Keratinocyte (primary cell): ENCODE results near the gene UCK2. TPM values are rescaled to one million over a fixed set of nuclear protein-coding genes. Genes with fewer than 3 reads are reported as not detected.

Source experiments
- DNase-seq: peaks from one replicate; pipeline ENCODE4 v3.0.0-alpha.2; 2011; ENCODE audit warnings: low read depth, missing footprints, low spot score
- FAIRE-seq: peaks from 2 replicates; lab custom pipeline; 2011; peaks lifted over from hg19 to GRCh38; lab: Jason Lieb, UNC
- H2AFZ ChIP-seq: 2 replicates; pipeline ENCODE4 v1.6.0; 2012; ENCODE audit warnings: low read length, control low read depth, inconsistent platforms; ENCODE audit not compliant: control insufficient read depth
- H3K27ac ChIP-seq: 2 replicates; pipeline ENCODE4 v1.5.1; 2011; ENCODE audit warnings: low read length; ENCODE audit not compliant: control insufficient read depth, insufficient read depth
- H3K27me3 ChIP-seq: 3 replicates; pipeline ENCODE4 v1.6.0; 2011; ENCODE audit warnings: low read length; ENCODE audit not compliant: control insufficient read depth, insufficient read depth; ENCODE audit errors: extremely low read depth
- H3K36me3 ChIP-seq, 2 experiments: 2 replicates in 1 of 2; 3 replicates in 1 of 2; pipeline ENCODE4 v1.5.1; 2011; ENCODE audit warnings: low read length in 2 of 2, mild to moderate bottlenecking in 1 of 2; ENCODE audit not compliant: control insufficient read depth in 2 of 2, insufficient read depth in 2 of 2; ENCODE audit errors: extremely low read depth in 1 of 2
- H3K4me1 ChIP-seq: 3 replicates; pipeline ENCODE4 v1.5.1; 2011; ENCODE audit warnings: low read length; ENCODE audit not compliant: control insufficient read depth, insufficient read depth; ENCODE audit errors: extremely low read depth
- H3K4me2 ChIP-seq: 3 replicates; pipeline ENCODE4 v1.6.0; 2011; ENCODE audit warnings: low read depth, low read length; ENCODE audit not compliant: control insufficient read depth, insufficient read depth; ENCODE audit errors: extremely low read depth
- H3K4me3 ChIP-seq, 3 experiments: fragments of 200-600 bp in 1 of 3; sonication (generic) in 1 of 3; 2 replicates in 2 of 3; 3 replicates in 1 of 3; pipeline ENCODE4 v1.5.1; 2011 to 2016; ENCODE audit warnings: low read length in 3 of 3, mild to moderate bottlenecking in 3 of 3, control low read depth in 2 of 3, inconsistent platforms in 1 of 3, low read depth in 1 of 3, mixed read lengths in 1 of 3, mixed run types in 1 of 3, moderate library complexity in 1 of 3; ENCODE audit not compliant: control insufficient read depth in 2 of 3, insufficient read depth in 2 of 3; ENCODE audit errors: extremely low read depth in 1 of 3
- H3K79me2 ChIP-seq: 2 replicates; pipeline ENCODE4 v1.6.0; 2012; ENCODE audit warnings: low read length; ENCODE audit not compliant: control insufficient read depth, insufficient read depth
- H3K9ac ChIP-seq: 3 replicates; pipeline ENCODE4 v1.6.0; 2011; ENCODE audit warnings: low read length; ENCODE audit not compliant: control insufficient read depth, insufficient read depth; ENCODE audit errors: extremely low read depth
- H3K9me1 ChIP-seq: 3 replicates; pipeline ENCODE4 v1.6.0; 2011; ENCODE audit warnings: low read length; ENCODE audit not compliant: control insufficient read depth, insufficient read depth; ENCODE audit errors: extremely low read depth
- H3K9me3 ChIP-seq: 2 replicates; pipeline ENCODE4 v1.5.1; 2012; ENCODE audit warnings: low read depth, low read length; ENCODE audit not compliant: control insufficient read depth
- H4K20me1 ChIP-seq: 3 replicates; pipeline ENCODE4 v1.6.0; 2011; ENCODE audit warnings: low read length; ENCODE audit not compliant: control insufficient read depth, insufficient read depth; ENCODE audit errors: extremely low read depth
- EZH2 ChIP-seq: IDR thresholded peaks from one replicate; pipeline ENCODE4 v1.6.1; 2012; ENCODE audit warnings: inconsistent platforms, mild to moderate bottlenecking, low read length, moderate library complexity
- dilution Hi-C: fragments of 300-500 bp; cut with MboI; formaldehyde crosslinking; loops from one replicate; pipeline ENCODE4 v1.7.0; 2020; ENCODE audit warnings: low sequenced_read_pairs; ENCODE audit not compliant: extremely low pct_ligation_motif_present
- polyA plus RNA-seq, 5 experiments: library from polyadenylated mRNA; depleted of rRNA in 3 of 5; stranded (reverse) in 3 of 5; stranded (forward) in 1 of 5; unstranded in 1 of 5; fragments of >200 nt; gene quantifications; 1 replicate in 1 of 5; 2 replicates in 3 of 5; 3 replicates in 1 of 5; pipeline versions ENCODE4 v1.2.1 to v1.2.3, GENCODE V29; 2011 to 2012; ENCODE audit warnings: missing spikeins in 2 of 5, low read depth in 1 of 5, low replicate concordance in 1 of 5
- TF ChIP-seq, protein P1 (sequence below), 3 experiments: IDR thresholded peaks in 1 of 3; conservative IDR thresholded peaks in 1 of 3; optimal IDR thresholded peaks in 1 of 3; 2 replicates in 2 of 3; 3 replicates in 1 of 3; pipeline versions ENCODE3 to v1.5.1; 2011; ENCODE audit warnings: low read length in 3 of 3, mild to moderate bottlenecking in 3 of 3, moderate library complexity in 2 of 3, control low read depth in 1 of 3, inconsistent platforms in 1 of 3; ENCODE audit not compliant: insufficient read depth in 2 of 3; ENCODE audit errors: extremely low read depth in 1 of 3

The UCK2 gene
- polyA plus RNA-seq, 1 donor (not counting 4 experiments of a cell fraction or from before 2014, with no cell fraction given) = 71.9 TPM

DNA sequence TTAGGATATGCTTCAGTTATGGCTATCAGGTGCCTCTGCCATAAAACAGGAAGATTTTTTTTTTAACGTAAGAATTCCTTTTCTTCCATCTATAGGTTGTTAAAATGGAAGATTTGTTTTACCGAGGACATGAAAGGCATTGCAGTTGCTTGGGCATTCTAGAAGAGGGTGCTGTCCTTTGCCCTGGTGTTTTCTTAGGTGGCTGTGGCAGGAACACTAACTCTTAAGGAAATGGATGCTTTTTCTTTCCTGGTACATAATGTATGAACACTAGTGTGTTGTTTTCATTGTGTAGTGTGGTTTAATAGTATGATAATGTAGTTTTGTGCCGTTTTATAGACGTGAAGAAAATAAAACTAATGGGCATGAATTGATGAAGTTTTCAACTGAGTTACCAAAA, 47.2 kb downstream of the UCK2 start:
- TF ChIP-seq EZH2 = no peak
- TF ChIP-seq, protein P1, sequence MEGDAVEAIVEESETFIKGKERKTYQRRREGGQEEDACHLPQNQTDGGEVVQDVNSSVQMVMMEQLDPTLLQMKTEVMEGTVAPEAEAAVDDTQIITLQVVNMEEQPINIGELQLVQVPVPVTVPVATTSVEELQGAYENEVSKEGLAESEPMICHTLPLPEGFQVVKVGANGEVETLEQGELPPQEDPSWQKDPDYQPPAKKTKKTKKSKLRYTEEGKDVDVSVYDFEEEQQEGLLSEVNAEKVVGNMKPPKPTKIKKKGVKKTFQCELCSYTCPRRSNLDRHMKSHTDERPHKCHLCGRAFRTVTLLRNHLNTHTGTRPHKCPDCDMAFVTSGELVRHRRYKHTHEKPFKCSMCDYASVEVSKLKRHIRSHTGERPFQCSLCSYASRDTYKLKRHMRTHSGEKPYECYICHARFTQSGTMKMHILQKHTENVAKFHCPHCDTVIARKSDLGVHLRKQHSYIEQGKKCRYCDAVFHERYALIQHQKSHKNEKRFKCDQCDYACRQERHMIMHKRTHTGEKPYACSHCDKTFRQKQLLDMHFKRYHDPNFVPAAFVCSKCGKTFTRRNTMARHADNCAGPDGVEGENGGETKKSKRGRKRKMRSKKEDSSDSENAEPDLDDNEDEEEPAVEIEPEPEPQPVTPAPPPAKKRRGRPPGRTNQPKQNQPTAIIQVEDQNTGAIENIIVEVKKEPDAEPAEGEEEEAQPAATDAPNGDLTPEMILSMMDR (optimal IDR thresholded peaks at IDR 0.05 in 1 of 3, IDR thresholded peaks at IDR 0.05 in 1 of 3, conservative IDR thresholded peaks at IDR 0.05 in 1 of 3; ENCODE audit: extremely low read depth in 1 of 3, insufficient read depth in 2 of 3, low read length in 3 of 3) = no peak
- Histone ChIP-seq H4K20me1 (peaks cover 5% of the 10 kb centered on the region), H2AFZ (no peak overlapping the region), H3K27me3 (no peaks in the 10 kb centered on the region), H3K4me2 (no peak overlapping the region), H3K36me3 (no peaks in the 10 kb centered on the region), H3K4me3 (no peak overlapping the region), H3K4me1 (peaks cover 14% of the 10 kb centered on the region), H3K79me2 (peaks cover 92% of the 10 kb centered on the region), H3K9me1 (no peaks in the 10 kb centered on the region), H3K27ac (no peak overlapping the region), H3K9me3 (no peaks in the 10 kb centered on the region), H3K9ac (no peak overlapping the region)
- DNase-seq (no peak), FAIRE-seq (no peak)
- dilution Hi-C loops = no loop called here

DNA sequence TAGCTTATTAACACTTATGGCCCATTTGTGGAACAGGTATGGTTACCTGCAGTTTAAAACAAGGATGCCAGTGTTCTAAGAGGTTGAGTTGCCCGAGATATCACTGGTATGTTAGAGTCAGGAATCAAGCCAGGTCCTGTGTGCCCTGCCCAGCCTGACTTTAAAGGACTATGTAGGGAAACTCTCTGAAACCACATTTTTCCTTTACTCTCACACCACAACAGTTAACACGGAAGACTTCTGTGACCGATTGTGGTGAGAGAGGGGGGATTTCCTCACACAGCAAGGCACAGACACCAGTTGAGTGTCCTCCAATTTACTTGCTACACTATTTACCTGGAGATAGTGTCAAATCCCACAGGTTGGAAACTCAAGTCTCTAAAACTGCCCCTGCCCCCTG, 47.8 kb downstream of the UCK2 start:
- peak overlapping the region; percentile 49 for H3K4me2 ChIP-seq
- H3K9me1 ChIP-seq = no peaks in the 10 kb centered on the region
- peaks cover 92% of the 10 kb centered on the region for H3K79me2 ChIP-seq
- H3K4me3 ChIP-seq = no peak overlapping the region
- no peaks in the 10 kb centered on the region for H3K9me3 ChIP-seq
- peaks cover 14% of the 10 kb centered on the region for H3K4me1 ChIP-seq
- peaks cover 5% of the 10 kb centered on the region for H4K20me1 ChIP-seq
- peak overlapping the region; percentile 17 for H3K27ac ChIP-seq
- H3K36me3 ChIP-seq = no peaks in the 10 kb centered on the region
- FAIRE-seq = peak; percentile 17
- H3K27me3 ChIP-seq = no peaks in the 10 kb centered on the region
- dilution Hi-C loops = no loop called here
- DNase-seq = no peak
- TF ChIP-seq, protein P1 (optimal IDR thresholded peaks at IDR 0.05 in 1 of 3, IDR thresholded peaks at IDR 0.05 in 1 of 3, conservative IDR thresholded peaks at IDR 0.05 in 1 of 3; ENCODE audit: extremely low read depth in 1 of 3, insufficient read depth in 2 of 3, low read length in 3 of 3) = no peak
- no peak for TF ChIP-seq EZH2
- no peak overlapping the region for H3K9ac ChIP-seq
- no peak overlapping the region for H2AFZ ChIP-seq
